Subcutaneous adipose tissue (tissue), 4 donors: ENCODE measurements around the gene MAP3K3. TPM values are rescaled to one million over a fixed set of nuclear protein-coding genes. Genes with fewer than 3 reads are reported as not detected.

Source experiments
- total RNA-seq, 4 donors: library from RNA; depleted of rRNA; stranded (reverse); fragments of >200 nt; gene quantifications; one replicate each; pipeline ENCODE4 v1.1.0, GENCODE V29; 2016
- TF ChIP-seq, protein P1 (sequence below): fragments of 450-650 bp; IDR thresholded peaks from one replicate; pipeline ENCODE4 v1.5.1; 2016; ENCODE audit warnings: low read depth, mild to moderate bottlenecking, control low read depth, antibody characterized with exemption, moderate library complexity

Gene MAP3K3
- total RNA-seq, 4 donors from 2014 or later = 37.7 to 80.8 (median 62.0) TPM

DNA sequence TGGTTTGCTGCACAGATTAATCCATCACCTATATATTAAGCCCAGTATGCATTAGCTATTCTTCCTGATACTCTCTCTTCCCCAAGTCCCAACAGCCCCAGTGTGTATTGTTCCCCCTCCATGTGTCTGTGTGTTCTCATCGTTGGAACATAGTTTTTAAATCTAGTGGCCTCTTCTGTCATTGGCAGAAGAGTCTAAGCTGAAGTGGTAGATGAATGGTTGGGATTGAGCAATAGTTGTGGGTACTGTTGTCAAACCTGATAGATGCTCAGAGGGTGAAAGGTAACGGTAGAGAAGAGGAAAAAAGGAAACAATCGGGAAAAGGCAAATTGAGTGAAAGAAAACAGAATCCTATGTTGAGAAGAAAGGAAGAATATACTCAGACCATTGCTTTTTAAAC lies 29.9 kb downstream of the MAP3K3 start:
- TF ChIP-seq, protein P1, sequence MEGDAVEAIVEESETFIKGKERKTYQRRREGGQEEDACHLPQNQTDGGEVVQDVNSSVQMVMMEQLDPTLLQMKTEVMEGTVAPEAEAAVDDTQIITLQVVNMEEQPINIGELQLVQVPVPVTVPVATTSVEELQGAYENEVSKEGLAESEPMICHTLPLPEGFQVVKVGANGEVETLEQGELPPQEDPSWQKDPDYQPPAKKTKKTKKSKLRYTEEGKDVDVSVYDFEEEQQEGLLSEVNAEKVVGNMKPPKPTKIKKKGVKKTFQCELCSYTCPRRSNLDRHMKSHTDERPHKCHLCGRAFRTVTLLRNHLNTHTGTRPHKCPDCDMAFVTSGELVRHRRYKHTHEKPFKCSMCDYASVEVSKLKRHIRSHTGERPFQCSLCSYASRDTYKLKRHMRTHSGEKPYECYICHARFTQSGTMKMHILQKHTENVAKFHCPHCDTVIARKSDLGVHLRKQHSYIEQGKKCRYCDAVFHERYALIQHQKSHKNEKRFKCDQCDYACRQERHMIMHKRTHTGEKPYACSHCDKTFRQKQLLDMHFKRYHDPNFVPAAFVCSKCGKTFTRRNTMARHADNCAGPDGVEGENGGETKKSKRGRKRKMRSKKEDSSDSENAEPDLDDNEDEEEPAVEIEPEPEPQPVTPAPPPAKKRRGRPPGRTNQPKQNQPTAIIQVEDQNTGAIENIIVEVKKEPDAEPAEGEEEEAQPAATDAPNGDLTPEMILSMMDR = no peak

DNA sequence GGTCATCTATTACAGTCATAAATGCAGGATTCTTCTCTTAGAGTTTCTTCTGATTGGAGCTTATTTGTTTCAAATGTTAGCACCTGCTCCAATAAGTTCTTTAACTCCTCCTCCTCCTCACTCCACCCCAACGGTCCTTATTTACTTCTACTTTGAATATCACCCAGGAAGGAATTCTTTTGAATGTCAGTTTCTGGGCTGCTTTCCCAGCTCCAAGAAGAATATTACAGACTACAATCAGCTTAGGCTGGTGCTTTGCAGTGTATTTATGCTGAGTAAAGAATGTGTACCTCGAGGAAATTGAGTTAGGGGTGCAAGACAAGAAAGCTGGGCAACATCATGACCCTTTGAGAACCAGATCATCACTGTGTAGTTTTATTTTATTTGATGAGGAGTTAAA lies 30.8 kb downstream of the MAP3K3 start:
- TF ChIP-seq, protein P1 = no peak

DNA sequence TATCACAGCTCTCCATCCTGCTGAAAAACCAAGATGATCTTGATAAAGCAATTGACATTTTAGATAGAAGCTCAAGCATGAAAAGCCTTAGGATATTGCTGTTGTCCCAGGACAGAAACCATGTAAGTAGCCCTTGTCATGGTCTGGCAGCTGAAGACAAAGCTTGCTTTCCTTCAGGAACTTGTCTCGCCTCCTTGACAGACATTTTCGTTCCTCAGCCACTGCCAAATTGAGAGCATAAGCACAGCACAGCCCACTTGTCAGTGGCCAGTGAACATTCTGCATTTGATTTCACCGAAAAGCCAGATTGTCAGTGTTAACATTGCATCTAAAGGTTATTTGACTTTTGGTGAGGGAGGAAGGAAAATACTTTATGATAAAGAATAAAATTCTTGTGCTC lies 35.6 kb downstream of the MAP3K3 start:
- TF ChIP-seq, protein P1 = no peak

DNA sequence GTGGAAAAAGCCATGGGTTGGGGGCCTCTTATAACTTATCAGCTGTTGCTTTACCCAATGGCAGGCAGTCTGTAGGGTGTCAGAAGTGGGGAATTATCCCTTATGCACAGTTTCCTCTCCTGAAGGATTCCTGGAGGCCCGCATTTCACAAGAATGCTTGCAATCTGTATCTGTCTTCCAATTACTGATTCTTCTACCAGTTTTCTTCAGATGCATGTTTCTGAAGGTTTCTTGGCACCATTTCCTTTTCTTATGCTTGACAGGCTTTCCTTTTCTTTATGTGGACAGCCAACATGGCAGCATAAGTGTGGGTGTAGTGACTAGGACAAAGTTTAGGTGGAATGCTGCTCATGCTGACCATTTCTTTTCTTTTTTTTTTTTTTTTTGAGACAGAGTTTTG lies 36.1 kb downstream of the MAP3K3 start:
- TF ChIP-seq, protein P1 = no peak

DNA sequence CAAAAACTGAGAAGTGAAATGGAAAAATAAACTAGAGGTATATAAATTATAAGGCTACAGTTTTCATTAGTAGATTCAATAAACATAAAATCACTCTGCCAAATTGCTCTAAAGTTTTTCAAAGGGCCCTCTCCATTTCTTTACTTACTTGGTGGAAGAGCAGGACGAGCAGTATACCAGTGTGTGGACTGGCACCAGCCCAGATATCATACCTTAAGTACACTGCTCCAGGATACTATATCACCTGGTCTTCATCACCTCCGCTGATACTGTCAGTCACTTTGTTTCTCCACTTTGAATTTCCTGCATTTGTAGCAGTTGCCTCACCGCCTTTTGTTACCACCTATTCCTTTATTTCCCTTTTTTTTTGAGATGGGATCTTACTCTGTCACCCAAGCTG lies 37.6 kb downstream of the MAP3K3 start:
- TF ChIP-seq, protein P1 = no peak

DNA sequence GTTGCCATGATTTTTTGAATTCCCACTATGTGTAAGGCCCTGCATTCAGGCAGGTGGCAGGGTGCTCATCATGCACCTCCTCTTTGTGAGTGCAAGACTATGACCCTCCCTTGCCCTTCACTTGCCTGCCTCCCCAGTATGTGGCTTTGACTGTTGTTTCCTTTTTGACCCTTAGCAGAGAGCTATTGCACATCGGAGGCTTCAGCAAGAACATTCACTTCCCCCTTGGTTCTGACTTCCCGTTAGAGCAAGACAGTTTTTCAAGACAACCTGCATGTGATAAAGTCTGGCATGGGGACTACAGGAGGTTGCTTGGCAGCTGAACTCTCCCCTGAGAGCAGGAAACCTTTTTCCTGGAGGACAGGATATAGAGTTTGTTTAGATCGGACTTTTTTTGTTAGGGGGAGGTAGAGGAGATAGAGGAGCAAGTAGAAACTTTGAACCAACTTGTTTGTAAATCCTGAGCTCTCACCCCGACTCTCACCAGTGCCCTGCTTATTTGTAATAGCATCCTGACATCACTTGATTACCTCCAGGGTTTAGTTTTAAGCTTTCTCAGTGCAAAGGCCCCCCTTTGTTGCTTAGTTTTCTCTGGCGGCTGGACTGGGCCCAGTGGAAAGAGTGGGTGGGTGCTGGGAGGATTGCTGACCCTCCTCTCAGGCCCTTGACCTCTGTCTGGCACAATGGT lies 43.5 kb downstream of the MAP3K3 start:
- TF ChIP-seq, protein P1 = no peak

DNA sequence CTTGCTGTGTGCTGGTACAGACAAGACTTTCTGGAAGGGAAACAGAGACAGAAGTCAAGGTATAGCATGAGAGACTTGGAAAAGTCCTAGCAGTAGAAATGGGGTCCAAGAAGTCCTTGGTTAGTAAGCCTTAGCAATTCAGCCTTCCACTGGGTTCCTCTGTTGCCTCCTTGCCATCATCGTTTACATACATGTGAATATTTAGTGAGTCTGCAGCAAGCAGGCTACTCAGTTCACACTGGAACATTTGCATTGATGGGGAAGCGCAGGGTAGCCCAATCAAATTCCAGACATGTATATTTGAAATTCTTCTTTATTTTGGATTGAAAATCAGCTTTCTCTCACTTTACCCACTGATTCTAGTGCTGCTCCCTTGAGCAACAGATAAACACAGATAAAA lies 50.6 kb downstream of the MAP3K3 start:
- TF ChIP-seq, protein P1 = no peak
